Measurements from ENCODE around the gene EGFR. TPM values are rescaled to one million over a fixed set of nuclear protein-coding genes. Genes with fewer than 3 reads are reported as not detected.
A peak's percentile ranks its signal among the peaks of the same experiment; 100 is the strongest.

EGFR gene
- total RNA-seq, 2 donors from 2014 or later, result 57.8 to 63.4 TPM

DNA sequence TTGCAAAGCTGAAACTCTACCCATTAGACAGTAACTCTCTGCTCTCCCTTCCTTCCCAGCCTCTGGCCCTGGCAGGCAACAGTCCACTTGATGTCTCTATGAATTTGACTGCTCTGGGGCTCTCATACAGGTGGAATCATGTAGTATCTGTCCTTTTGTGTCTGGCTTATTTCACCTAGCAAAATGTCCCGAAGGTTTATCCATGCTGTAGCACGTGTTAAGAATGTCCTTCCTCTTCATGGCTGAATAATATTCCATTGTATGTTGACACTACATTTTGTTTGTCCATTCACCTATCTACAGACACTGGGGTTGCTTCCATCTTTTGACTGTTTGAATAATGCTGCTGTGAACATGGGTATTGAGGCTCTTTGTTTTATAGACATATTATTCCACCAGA lies 128.9 kb downstream of the EGFR start:
- intact Hi-C loops (cut with DNase I), result no loop called here
- Histone ChIP-seq H3K27me3 (no peaks in the 10 kb centered on the region), H3K27ac (no peak overlapping the region), H3K36me3 (no peaks in the 10 kb centered on the region), H3K9ac (ENCODE audit: low read depth in 2 of 2, low read length in 2 of 2) (no peak overlapping the region), H3K4me1 (no peaks in the 10 kb centered on the region), H3K4me3 (no peak overlapping the region), H3K9me3 (no peaks in the 10 kb centered on the region)
- DNase-seq, result no peak
- TF ChIP-seq, protein P1, sequence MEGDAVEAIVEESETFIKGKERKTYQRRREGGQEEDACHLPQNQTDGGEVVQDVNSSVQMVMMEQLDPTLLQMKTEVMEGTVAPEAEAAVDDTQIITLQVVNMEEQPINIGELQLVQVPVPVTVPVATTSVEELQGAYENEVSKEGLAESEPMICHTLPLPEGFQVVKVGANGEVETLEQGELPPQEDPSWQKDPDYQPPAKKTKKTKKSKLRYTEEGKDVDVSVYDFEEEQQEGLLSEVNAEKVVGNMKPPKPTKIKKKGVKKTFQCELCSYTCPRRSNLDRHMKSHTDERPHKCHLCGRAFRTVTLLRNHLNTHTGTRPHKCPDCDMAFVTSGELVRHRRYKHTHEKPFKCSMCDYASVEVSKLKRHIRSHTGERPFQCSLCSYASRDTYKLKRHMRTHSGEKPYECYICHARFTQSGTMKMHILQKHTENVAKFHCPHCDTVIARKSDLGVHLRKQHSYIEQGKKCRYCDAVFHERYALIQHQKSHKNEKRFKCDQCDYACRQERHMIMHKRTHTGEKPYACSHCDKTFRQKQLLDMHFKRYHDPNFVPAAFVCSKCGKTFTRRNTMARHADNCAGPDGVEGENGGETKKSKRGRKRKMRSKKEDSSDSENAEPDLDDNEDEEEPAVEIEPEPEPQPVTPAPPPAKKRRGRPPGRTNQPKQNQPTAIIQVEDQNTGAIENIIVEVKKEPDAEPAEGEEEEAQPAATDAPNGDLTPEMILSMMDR (IDR thresholded peaks at IDR 0.05), result no peak

DNA sequence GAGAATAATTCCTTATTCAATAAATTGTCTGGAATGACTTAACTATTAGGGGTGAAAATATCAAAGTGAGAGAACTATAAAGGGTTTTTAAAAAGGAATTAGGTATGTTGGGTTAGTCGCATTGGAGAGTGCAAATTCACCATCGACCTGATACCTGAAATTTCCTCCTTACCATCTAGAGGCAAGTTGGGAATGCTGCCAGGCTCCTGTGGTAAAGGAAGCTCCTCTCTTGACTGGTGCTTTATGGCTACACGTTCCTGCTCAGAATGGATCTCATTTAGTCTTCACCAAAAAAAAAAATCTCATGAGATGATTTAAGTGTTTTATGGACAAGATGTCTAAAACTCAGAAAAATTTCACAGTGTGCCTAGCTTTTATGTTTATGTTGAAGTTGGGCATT lies 129.8 kb downstream of the EGFR start:
- TF ChIP-seq, protein P1 (IDR thresholded peaks at IDR 0.05), result no peak
- no peaks in the 10 kb centered on the region for H3K4me1 ChIP-seq
- no peak overlapping the region for H3K9ac ChIP-seq (ENCODE audit: low read depth in 2 of 2, low read length in 2 of 2)
- intact Hi-C loops (cut with DNase I), result no loop called here
- no peak overlapping the region for H3K27ac ChIP-seq
- H3K36me3 ChIP-seq, result no peaks in the 10 kb centered on the region
- peak; percentile 38 for DNase-seq
- no peak overlapping the region for H3K4me3 ChIP-seq
- no peaks in the 10 kb centered on the region for H3K9me3 ChIP-seq
- no peaks in the 10 kb centered on the region for H3K27me3 ChIP-seq

DNA sequence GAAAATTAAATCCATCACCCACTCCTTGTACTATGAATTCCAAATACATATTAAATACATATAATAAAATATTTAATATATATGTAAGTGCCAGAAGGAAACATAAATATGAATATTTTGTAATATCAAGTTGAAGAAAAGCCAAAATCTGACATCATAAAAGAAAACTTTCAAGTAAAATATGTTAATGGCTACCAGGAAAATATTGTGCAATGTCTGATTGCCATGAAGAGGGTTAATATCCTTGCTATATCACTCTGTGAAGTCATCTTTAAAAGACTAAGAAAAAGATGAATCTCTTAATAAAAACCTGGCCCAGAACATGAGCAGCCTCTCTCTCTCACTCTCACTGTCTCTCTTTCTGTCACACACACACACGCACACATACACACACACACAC lies 130.2 kb downstream of the EGFR start:
- H3K27me3 ChIP-seq, result no peaks in the 10 kb centered on the region
- TF ChIP-seq, protein P1 (IDR thresholded peaks at IDR 0.05), result no peak
- no peak overlapping the region for H3K9ac ChIP-seq (ENCODE audit: low read depth in 2 of 2, low read length in 2 of 2)
- H3K4me3 ChIP-seq, result no peak overlapping the region
- no peak for DNase-seq
- H3K9me3 ChIP-seq, result no peaks in the 10 kb centered on the region
- H3K4me1 ChIP-seq, result no peaks in the 10 kb centered on the region
- no peak overlapping the region for H3K27ac ChIP-seq
- intact Hi-C loops (cut with DNase I), result no loop called here
- H3K36me3 ChIP-seq, result no peaks in the 10 kb centered on the region

DNA sequence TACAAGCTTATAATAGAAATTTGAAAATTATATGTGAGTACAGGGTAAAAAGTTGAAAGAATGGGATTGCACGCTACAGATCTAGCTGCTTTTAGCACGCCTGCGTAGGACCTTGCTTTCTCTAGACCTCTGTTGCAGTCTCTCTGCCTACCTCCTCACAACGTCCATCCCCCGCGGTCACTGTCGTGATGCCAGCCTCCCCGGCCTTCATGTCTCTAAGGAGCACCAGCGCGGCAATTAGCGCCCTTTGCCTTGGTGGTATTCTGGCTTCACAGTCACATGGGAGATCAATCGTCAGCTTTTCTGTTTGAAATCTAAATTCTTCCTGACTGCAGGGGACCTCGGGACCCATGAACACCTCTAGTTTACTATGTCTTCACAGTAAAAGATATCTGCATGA lies 131.3 kb downstream of the EGFR start:
- Histone ChIP-seq H3K9me3 (no peaks in the 10 kb centered on the region), H3K27me3 (no peaks in the 10 kb centered on the region), H3K4me3 (no peak overlapping the region), H3K27ac (no peak overlapping the region), H3K4me1 (no peaks in the 10 kb centered on the region), H3K9ac (ENCODE audit: low read depth in 2 of 2, low read length in 2 of 2) (no peak overlapping the region), H3K36me3 (no peaks in the 10 kb centered on the region)
- TF ChIP-seq, protein P1 (IDR thresholded peaks at IDR 0.05), result no peak
- DNase-seq, result no peak
- intact Hi-C loops (cut with DNase I), result no loop called here

DNA sequence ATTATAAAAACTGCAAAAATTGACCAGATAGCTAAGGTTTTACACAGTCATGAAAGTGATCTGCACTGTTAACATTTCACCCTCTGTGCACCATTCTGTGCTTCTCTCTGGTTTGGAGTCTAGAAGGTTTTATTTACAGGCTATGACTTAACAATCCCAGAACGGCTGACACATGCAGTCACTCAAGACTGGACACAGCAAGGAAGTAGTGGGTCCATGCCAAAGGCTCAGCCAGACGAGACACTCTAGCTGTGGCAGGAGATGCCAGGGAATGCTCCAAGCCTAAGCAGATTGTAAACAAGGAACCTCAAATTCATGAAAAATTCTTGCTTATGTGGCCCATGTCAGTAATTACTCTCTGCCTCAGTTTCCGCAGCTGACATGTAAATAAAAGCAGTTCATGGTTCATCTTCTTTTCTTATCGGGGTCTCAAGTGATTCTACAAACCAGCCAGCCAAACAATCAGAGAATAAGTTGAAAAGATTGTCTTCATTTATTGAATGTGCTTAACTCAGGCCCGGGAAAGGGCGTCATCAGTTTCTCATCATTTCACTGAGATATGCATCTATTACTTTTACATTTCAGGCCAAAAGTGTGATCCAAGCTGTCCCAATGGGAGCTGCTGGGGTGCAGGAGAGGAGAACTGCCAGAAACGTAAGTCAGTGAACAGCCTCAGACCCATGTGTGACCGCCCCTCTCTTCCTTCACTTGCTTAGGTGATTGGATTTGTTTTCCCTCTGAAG lies 132.1 kb downstream of the EGFR start:
- DNase-seq, result no peak
- no peaks in the 10 kb centered on the region for H3K4me1 ChIP-seq
- no peak overlapping the region for H3K4me3 ChIP-seq
- H3K27ac ChIP-seq, result no peak overlapping the region
- no peak overlapping the region for H3K9ac ChIP-seq (ENCODE audit: low read depth in 2 of 2, low read length in 2 of 2)
- intact Hi-C loops (cut with DNase I), result no loop called here
- no peaks in the 10 kb centered on the region for H3K9me3 ChIP-seq
- peaks cover 3% of the 10 kb centered on the region for H3K36me3 ChIP-seq
- TF ChIP-seq, protein P1 (IDR thresholded peaks at IDR 0.05), result no peak
- H3K27me3 ChIP-seq, result no peaks in the 10 kb centered on the region
